K562 (cell line): ENCODE results near the gene CBY3. TPM values are rescaled to one million over a fixed set of nuclear protein-coding genes. Genes with fewer than 3 reads are reported as not detected.

Experiments
- CHAMP1 ChIP-seq: fragments of 450-650 bp; IDR thresholded peaks from 2 replicates; pipeline ENCODE4 v1.6.1; 2016; ENCODE audit warnings: mild to moderate bottlenecking
- KLF10 ChIP-seq: fragments of 250-450 bp; sonication (Bioruptor Pico); IDR thresholded peaks from 2 replicates; pipeline ENCODE4 v1.6.1; 2021; ENCODE audit warnings: matching md5 sums
- MAFG ChIP-seq: fragments of 450-650 bp; conservative IDR thresholded peaks from 2 replicates; pipeline ENCODE4 v1.6.1; 2016; ENCODE audit warnings: missing genetic modification characterization, missing compliant biosample characterization
- MEF2D ChIP-seq: conservative IDR thresholded peaks from 2 replicates; pipeline ENCODE4 v1.6.1; 2016; ENCODE audit warnings: low read depth, missing genetic modification characterization, missing compliant biosample characterization
- MTA3 ChIP-seq: fragments of 450-650 bp; formaldehyde crosslinking; IDR thresholded peaks from 2 replicates; pipeline ENCODE4 v1.6.1; 2017; ENCODE audit warnings: mild to moderate bottlenecking, borderline replicate concordance
- PPARD ChIP-seq: fragments of 250-450 bp; sonication (Bioruptor Pico); IDR thresholded peaks from 2 replicates; pipeline ENCODE4 v1.8.0; 2022; ENCODE audit warnings: inconsistent platforms, mild to moderate bottlenecking, moderate library complexity
- PTRF ChIP-seq: fragments of 450-650 bp; IDR thresholded peaks from 2 replicates; pipeline ENCODE4 v1.6.1; 2016; ENCODE audit warnings: mild to moderate bottlenecking, missing genetic modification characterization, missing compliant biosample characterization
- SAP30 ChIP-seq: fragments of 200-600 bp; sonication (generic); IDR thresholded peaks from 2 replicates; pipeline ENCODE4 v1.6.1; 2012; ENCODE audit warnings: borderline replicate concordance, low read depth, mild to moderate bottlenecking, moderate library complexity, low read length, control low read depth, inconsistent platforms; ENCODE audit not compliant: insufficient read depth, poor library complexity, severe bottlenecking
- TBP ChIP-seq: optimal IDR thresholded peaks from 2 replicates; pipeline ENCODE3; 2011; ENCODE audit warnings: low read depth, low read length, improper control_type of control experiment
- U2AF1 ChIP-seq: fragments of 200-400 bp; formaldehyde crosslinking; optimal IDR thresholded peaks from 2 replicates; pipeline ENCODE3; 2017; ENCODE audit warnings: mild to moderate bottlenecking, low read depth, low read length, moderate library complexity
- ZBTB2 ChIP-seq: fragments of 450-650 bp; IDR thresholded peaks from 2 replicates; pipeline ENCODE4 v1.6.1; 2016; ENCODE audit warnings: antibody characterized with exemption
- ZNF449 ChIP-seq: fragments of 250-450 bp; sonication (Bioruptor Pico); IDR thresholded peaks from 2 replicates; pipeline ENCODE4 v1.8.0; 2022; ENCODE audit warnings: moderate library complexity, mild to moderate bottlenecking, inconsistent platforms
- polyA plus RNA-seq, 8 experiments: library from polyadenylated mRNA; depleted of rRNA in 4 of 8; stranded (reverse) in 5 of 8; unstranded in 3 of 8; fragments of >200 nt; fragmentation: Nextera tagmentation in 2 of 8; fragmentation: Illumina TruSeq in 1 of 8; extraction: Ambion mirVana in 2 of 8; extraction: Trizol in 1 of 8; gene quantifications; 2 replicates each; pipeline versions ENCODE4 v1.2.1 to v1.2.3, GENCODE V29; 2011 to 2014; ENCODE audit warnings: inconsistent platforms in 1 of 8, missing spikeins in 1 of 8
- total RNA-seq, 7 experiments: library from RNA; depleted of rRNA in 6 of 7; stranded (reverse); fragments of >200 nt in 6 of 7; fragmentation: Illumina TruSeq in 2 of 7; extraction: Trizol in 2 of 7; gene quantifications; 2 replicates each; pipeline versions ENCODE4 v1.2.1 to v1.2.3, GENCODE V29; 2011 to 2021; ENCODE audit warnings: low replicate concordance in 1 of 7
- TF ChIP-seq, protein P1 (sequence below): fragments of 450-650 bp; IDR thresholded peaks from 2 replicates; pipeline ENCODE4 v1.6.1; 2016; ENCODE audit warnings: low read depth

The CBY3 gene
- total and polyA plus RNA-seq, 9 of the 15 experiments (the other 6 are each of a cell fraction or from before 2014, with no cell fraction given) = not detected

DNA sequence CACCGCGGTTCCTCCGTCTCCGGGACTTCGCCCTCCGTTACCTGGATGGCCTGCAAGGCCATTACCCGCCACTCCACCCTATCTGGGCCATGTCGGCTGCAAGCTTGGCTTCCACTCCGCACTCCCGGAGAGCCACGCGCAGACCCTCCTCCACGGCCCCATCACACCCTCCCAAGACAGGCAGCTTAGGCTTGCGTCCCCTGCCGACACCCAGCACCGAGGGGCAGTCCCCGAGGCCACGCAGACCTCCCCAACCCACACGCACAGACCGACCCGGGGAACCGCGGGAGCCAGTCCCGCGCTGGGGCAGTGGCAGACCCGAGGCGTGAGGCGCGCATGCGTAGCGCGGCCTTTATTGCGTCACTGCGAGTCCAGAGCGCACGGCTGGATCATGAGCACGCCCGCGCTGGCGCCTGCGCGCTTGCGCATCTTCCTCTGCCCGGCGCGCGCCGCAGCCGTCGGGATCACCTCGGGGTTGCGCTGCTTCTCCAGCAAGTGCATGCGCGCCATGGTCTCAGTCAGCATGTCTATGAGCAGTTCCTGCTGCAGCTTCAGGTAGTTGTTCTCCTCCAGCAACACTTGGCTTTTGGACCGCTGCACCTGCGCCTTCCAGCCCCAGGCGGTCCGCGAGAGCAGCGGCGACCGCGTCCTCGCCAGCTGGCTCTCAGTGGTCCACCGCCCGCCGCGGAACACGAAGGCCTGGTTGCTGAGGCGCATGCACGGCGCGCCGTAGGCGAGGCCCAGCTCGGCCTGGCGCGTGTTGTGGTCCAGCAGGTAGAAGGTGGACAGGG lies 2.4 kb downstream of the CBY3 start (continued):
- TF ChIP-seq ZNF449 (CRISPR knock-in tag) (no peak), MAFG (tag) (no peak), TBP (peak; percentile 80), U2AF1 (no peak), MTA3 (peak; percentile 81; the same call in 1 of the 2 replicates), KLF10 (CRISPR knock-in tag) (no peak), ZBTB2 (peak; percentile 98), CHAMP1 (no peak), PTRF (tag) (no peak), SAP30 (peak; percentile 73), MEF2D (tag) (no peak), PPARD (CRISPR knock-in tag) (no peak)
- TF ChIP-seq, protein P1, sequence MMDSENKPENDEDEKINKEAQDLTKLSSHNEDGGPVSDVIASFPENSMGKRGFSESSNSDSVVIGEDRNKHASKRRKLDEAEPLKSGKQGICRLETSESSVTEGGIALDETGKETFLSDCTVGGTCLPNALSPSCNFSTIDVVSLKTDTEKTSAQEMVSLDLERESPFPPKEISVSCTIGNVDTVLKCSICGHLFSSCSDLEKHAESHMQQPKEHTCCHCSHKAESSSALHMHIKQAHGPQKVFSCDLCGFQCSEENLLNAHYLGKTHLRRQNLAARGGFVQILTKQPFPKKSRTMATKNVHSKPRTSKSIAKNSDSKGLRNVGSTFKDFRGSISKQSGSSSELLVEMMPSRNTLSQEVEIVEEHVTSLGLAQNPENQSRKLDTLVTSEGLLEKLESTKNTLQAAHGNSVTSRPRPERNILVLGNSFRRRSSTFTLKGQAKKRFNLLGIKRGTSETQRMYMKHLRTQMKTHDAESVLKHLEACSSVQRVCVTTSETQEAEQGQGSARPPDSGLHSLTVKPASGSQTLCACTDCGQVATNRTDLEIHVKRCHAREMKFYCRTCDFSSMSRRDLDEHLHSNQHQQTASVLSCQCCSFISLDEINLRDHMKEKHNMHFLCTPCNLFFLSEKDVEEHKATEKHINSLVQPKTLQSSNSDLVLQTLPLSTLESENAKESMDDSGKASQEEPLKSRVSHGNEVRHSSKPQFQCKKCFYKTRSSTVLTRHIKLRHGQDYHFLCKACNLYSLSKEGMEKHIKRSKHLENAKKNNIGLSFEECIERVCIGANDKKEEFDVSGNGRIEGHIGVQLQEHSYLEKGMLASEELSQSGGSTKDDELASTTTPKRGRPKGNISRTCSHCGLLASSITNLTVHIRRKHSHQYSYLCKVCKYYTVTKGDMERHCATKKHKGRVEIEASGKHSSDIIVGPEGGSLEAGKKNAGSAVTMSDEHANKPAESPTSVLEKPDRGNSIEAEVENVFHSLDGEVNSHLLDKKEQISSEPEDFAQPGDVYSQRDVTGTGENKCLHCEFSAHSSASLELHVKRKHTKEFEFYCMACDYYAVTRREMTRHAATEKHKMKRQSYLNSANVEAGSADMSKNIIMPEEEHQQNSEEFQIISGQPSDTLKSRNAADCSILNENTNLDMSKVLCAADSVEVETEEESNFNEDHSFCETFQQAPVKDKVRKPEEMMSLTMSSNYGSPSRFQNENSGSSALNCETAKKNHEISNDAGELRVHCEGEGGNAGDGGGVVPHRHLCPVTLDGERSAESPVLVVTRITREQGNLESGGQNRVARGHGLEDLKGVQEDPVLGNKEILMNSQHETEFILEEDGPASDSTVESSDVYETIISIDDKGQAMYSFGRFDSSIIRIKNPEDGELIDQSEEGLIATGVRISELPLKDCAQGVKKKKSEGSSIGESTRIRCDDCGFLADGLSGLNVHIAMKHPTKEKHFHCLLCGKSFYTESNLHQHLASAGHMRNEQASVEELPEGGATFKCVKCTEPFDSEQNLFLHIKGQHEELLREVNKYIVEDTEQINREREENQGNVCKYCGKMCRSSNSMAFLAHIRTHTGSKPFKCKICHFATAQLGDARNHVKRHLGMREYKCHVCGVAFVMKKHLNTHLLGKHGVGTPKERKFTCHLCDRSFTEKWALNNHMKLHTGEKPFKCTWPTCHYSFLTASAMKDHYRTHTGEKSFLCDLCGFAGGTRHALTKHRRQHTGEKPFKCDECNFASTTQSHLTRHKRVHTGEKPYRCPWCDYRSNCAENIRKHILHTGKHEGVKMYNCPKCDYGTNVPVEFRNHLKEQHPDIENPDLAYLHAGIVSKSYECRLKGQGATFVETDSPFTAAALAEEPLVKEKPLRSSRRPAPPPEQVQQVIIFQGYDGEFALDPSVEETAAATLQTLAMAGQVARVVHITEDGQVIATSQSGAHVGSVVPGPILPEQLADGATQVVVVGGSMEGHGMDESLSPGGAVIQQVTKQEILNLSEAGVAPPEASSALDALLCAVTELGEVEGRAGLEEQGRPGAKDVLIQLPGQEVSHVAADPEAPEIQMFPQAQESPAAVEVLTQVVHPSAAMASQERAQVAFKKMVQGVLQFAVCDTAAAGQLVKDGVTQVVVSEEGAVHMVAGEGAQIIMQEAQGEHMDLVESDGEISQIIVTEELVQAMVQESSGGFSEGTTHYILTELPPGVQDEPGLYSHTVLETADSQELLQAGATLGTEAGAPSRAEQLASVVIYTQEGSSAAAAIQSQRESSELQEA = no peak
